Measurements from ENCODE around the gene PTGFRN. TPM values are rescaled to one million over a fixed set of nuclear protein-coding genes. Genes with fewer than 3 reads are reported as not detected.

The PTGFRN gene
- total and polyA plus RNA-seq, 2 of the 8 experiments (the other 6 are each of a cell fraction or from before 2014, with no cell fraction given): 13.0 to 32.6 TPM

DNA sequence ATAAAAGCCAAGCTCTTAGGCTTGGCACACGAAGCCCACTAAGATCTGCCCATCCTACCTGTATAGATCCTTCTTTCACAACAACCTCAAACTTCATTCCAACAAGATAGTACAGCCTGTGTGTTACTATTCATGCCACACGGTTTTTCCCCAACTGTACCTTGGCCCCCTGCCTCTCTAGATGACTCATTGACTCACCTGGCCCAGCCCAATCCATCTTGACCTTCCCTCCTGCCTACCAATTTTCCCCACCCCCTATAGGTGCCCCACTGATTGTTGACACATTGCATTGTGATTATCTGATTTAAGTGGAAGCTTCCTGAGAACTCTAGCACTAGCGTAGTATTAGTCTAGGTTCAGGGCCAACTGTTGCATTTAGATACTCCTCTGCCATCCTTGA lies 89.9 kb downstream of the PTGFRN start (continued):
- TF ChIP-seq CREB1 (IDR thresholded peaks at IDR 0.05) (no peak), HDAC6 (IDR thresholded peaks at IDR 0.05; ENCODE audit: low read depth, low read length) (no peak), SP2 (IDR thresholded peaks at IDR 0.05; ENCODE audit: low read length) (no peak)

Data from H1 (cell line).